Measurements from ENCODE around the gene JCHAIN.

JCHAIN gene

GRCh38 chr4:70674731-70675130, 8.4 kb upstream of the JCHAIN start:
- no peak overlapping the region for H4K91ac ChIP-seq (ENCODE audit: low read depth, low read length, poor library complexity)
- no peak overlapping the region for H3K4me2 ChIP-seq (ENCODE audit: insufficient read depth, low read length, poor library complexity, severe bottlenecking)
- no peak overlapping the region for H3K4ac ChIP-seq (ENCODE audit: low read length)
- no peak overlapping the region for H2BK120ac ChIP-seq (ENCODE audit: low read depth, low read length)
- no peak overlapping the region for H3K23ac ChIP-seq (ENCODE audit: low read depth, low read length, poor library complexity)
- H3K27ac ChIP-seq (replicated peaks; ENCODE audit: low read length) = no peak overlapping the region
- no peaks in the 10 kb centered on the region for H3K4me1 ChIP-seq (ENCODE audit: control insufficient read depth in 2 of 2, insufficient read depth in 1 of 2, low read depth in 1 of 2, low read length in 2 of 2)
- H3K9me3 ChIP-seq (replicated peaks in 1 of 2; ENCODE audit: control insufficient read depth in 2 of 2, insufficient read depth in 1 of 2, low read depth in 1 of 2, low read length in 2 of 2) = no peaks in the 10 kb centered on the region
- H2BK15ac ChIP-seq (ENCODE audit: low read length) = no peak overlapping the region
- no peak overlapping the region for H3K4me3 ChIP-seq (ENCODE audit: low read length in 2 of 2)
- peaks cover 0 to 19% (median 0%) of the 10 kb centered on the region in 3 experiments for H3K27me3 ChIP-seq (ENCODE audit: control insufficient read depth in 3 of 3, insufficient read depth in 3 of 3, low read depth in 1 of 3, low read length in 3 of 3)
- H2BK5ac ChIP-seq (ENCODE audit: low read length) = no peak overlapping the region
- no peak overlapping the region for H3K9ac ChIP-seq (ENCODE audit: low read depth, low read length, poor library complexity)
- H2BK12ac ChIP-seq (ENCODE audit: low read length) = no peak overlapping the region
- no peak overlapping the region for H3K14ac ChIP-seq (ENCODE audit: low read length)
- no peak overlapping the region for H2AK5ac ChIP-seq (ENCODE audit: low read depth, low read length)
- H2AFZ ChIP-seq (ENCODE audit: low read length) = no peak overlapping the region
- no peaks in the 10 kb centered on the region for H3K36me3 ChIP-seq (replicated peaks in 1 of 2; ENCODE audit: control insufficient read depth in 2 of 2, insufficient read depth in 2 of 2, low read length in 2 of 2)
- H4K8ac ChIP-seq (ENCODE audit: low read depth, low read length) = no peak overlapping the region
- DNase-seq (ENCODE audit: low spot score) = no peak
- H3K18ac ChIP-seq (ENCODE audit: low read length) = no peak overlapping the region
- WGBS, 2 donors (ENCODE audit: extremely low coverage in 2 of 2, insufficient read length in 2 of 2, insufficient replicate concordance in 1 of 2) = no CpG with 5 or more reads among the region's 1 CpG
- H3K79me1 ChIP-seq (ENCODE audit: low read depth, low read length) = no peaks in the 10 kb centered on the region

DNA sequence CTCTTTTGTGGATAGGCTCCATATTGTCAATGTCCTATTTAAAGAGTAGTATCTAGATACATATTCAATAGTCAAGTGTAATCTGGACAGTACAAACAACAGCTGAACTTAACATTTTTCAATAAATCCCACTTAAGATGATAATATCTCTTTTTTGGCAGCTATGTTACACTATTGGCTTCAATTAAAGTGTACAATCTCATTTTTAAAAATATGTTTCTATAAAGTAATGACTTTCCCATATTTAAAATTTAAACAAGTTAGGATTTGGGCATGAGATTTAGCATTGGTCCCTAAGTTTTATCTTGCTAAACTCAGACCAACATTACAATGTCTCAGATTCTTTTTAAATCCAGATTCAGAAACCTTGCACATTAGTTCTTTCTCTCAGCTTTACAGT, 7.9 kb upstream of the JCHAIN start:
- Histone ChIP-seq H2AFZ (ENCODE audit: low read length) (no peak overlapping the region), H3K14ac (ENCODE audit: low read length) (no peak overlapping the region), H3K23ac (ENCODE audit: low read depth, low read length, poor library complexity) (no peak overlapping the region), H3K18ac (ENCODE audit: low read length) (no peak overlapping the region), H2AK5ac (ENCODE audit: low read depth, low read length) (no peak overlapping the region), H3K79me1 (ENCODE audit: low read depth, low read length) (no peaks in the 10 kb centered on the region), H2BK5ac (ENCODE audit: low read length) (no peak overlapping the region), H2BK12ac (ENCODE audit: low read length) (no peak overlapping the region), H4K8ac (ENCODE audit: low read depth, low read length) (no peak overlapping the region), H3K4me2 (ENCODE audit: insufficient read depth, low read length, poor library complexity, severe bottlenecking) (no peak overlapping the region), H2BK15ac (ENCODE audit: low read length) (no peak overlapping the region), H3K9me3 (replicated peaks in 1 of 2; ENCODE audit: control insufficient read depth in 2 of 2, insufficient read depth in 1 of 2, low read depth in 1 of 2, low read length in 2 of 2) (no peaks in the 10 kb centered on the region), H3K27me3 (ENCODE audit: control insufficient read depth in 3 of 3, insufficient read depth in 3 of 3, low read depth in 1 of 3, low read length in 3 of 3) (peaks cover 0 to 22% (median 0%) of the 10 kb centered on the region in 3 experiments), H3K4me3 (ENCODE audit: low read length in 2 of 2) (no peak overlapping the region), H3K4ac (ENCODE audit: low read length) (no peak overlapping the region), H3K36me3 (replicated peaks in 1 of 2; ENCODE audit: control insufficient read depth in 2 of 2, insufficient read depth in 2 of 2, low read length in 2 of 2) (no peaks in the 10 kb centered on the region), H3K27ac (replicated peaks; ENCODE audit: low read length) (no peak overlapping the region), H3K9ac (ENCODE audit: low read depth, low read length, poor library complexity) (no peak overlapping the region), H4K91ac (ENCODE audit: low read depth, low read length, poor library complexity) (no peak overlapping the region), H3K4me1 (ENCODE audit: control insufficient read depth in 2 of 2, insufficient read depth in 1 of 2, low read depth in 1 of 2, low read length in 2 of 2) (no peaks in the 10 kb centered on the region), H2BK120ac (ENCODE audit: low read depth, low read length) (no peak overlapping the region)
- DNase-seq (ENCODE audit: low spot score) = no peak

DNA sequence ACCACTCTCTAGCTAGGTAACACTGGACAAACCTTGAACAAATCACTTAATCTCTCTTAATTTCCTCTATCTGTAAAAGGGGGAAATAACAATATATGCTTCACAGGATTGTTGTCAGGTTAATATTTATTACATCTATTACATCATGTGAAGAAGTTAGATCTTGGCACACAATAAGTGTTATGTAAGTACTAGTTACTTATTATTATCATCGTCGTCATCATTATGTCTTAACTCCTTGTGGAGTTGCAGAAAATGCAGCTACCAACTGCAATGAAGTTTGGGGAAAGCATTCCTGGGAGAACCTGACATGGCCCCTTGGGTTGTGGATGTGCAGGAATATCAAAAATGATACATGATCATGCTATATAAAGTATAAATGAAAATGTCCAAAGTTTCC, 4.8 kb upstream of the JCHAIN start:
- Histone ChIP-seq H3K18ac (ENCODE audit: low read length) (no peak overlapping the region), H3K36me3 (replicated peaks in 1 of 2; ENCODE audit: control insufficient read depth in 2 of 2, insufficient read depth in 2 of 2, low read length in 2 of 2) (no peaks in the 10 kb centered on the region), H3K9ac (ENCODE audit: low read depth, low read length, poor library complexity) (no peak overlapping the region), H2BK5ac (ENCODE audit: low read length) (no peak overlapping the region), H2AK5ac (ENCODE audit: low read depth, low read length) (no peak overlapping the region), H3K23ac (ENCODE audit: low read depth, low read length, poor library complexity) (no peak overlapping the region), H3K27me3 (ENCODE audit: control insufficient read depth in 3 of 3, insufficient read depth in 3 of 3, low read depth in 1 of 3, low read length in 3 of 3) (peaks cover 0 to 22% (median 0%) of the 10 kb centered on the region in 3 experiments), H4K8ac (ENCODE audit: low read depth, low read length) (no peak overlapping the region), H3K79me1 (ENCODE audit: low read depth, low read length) (no peaks in the 10 kb centered on the region), H3K14ac (ENCODE audit: low read length) (no peak overlapping the region), H3K27ac (replicated peaks; ENCODE audit: low read length) (no peak overlapping the region), H3K4me3 (ENCODE audit: low read length in 2 of 2) (no peak overlapping the region), H2BK120ac (ENCODE audit: low read depth, low read length) (no peak overlapping the region), H2AFZ (ENCODE audit: low read length) (no peak overlapping the region), H2BK15ac (ENCODE audit: low read length) (no peak overlapping the region), H3K9me3 (replicated peaks in 1 of 2; ENCODE audit: control insufficient read depth in 2 of 2, insufficient read depth in 1 of 2, low read depth in 1 of 2, low read length in 2 of 2) (no peaks in the 10 kb centered on the region), H4K91ac (ENCODE audit: low read depth, low read length, poor library complexity) (no peak overlapping the region), H3K4me2 (ENCODE audit: insufficient read depth, low read length, poor library complexity, severe bottlenecking) (no peak overlapping the region), H2BK12ac (ENCODE audit: low read length) (no peak overlapping the region), H3K4ac (ENCODE audit: low read length) (no peak overlapping the region), H3K4me1 (ENCODE audit: control insufficient read depth in 2 of 2, insufficient read depth in 1 of 2, low read depth in 1 of 2, low read length in 2 of 2) (no peaks in the 10 kb centered on the region)
- DNase-seq (ENCODE audit: low spot score) = no peak
- no CpG with 5 or more reads among the region's 2 CpGs for WGBS, 2 donors (ENCODE audit: extremely low coverage in 2 of 2, insufficient read length in 2 of 2, insufficient replicate concordance in 1 of 2)

GRCh38 chr4:70670332-70671014, 4.2 kb upstream of the JCHAIN start:
- DNase-seq (ENCODE audit: low spot score) = no peak
- H3K4me2 ChIP-seq (ENCODE audit: insufficient read depth, low read length, poor library complexity, severe bottlenecking) = no peak overlapping the region
- no peak overlapping the region for H3K9ac ChIP-seq (ENCODE audit: low read depth, low read length, poor library complexity)
- H2AFZ ChIP-seq (ENCODE audit: low read length) = no peak overlapping the region
- H3K27me3 ChIP-seq (ENCODE audit: control insufficient read depth in 3 of 3, insufficient read depth in 3 of 3, low read depth in 1 of 3, low read length in 3 of 3) = peaks cover 0 to 20% (median 0%) of the 10 kb centered on the region in 3 experiments
- no peak overlapping the region for H3K4ac ChIP-seq (ENCODE audit: low read length)
- no peaks in the 10 kb centered on the region for H3K79me1 ChIP-seq (ENCODE audit: low read depth, low read length)
- no peak overlapping the region for H2AK5ac ChIP-seq (ENCODE audit: low read depth, low read length)
- H3K4me3 ChIP-seq (ENCODE audit: low read length in 2 of 2) = no peak overlapping the region
- H2BK5ac ChIP-seq (ENCODE audit: low read length) = no peak overlapping the region
- no peak overlapping the region for H4K8ac ChIP-seq (ENCODE audit: low read depth, low read length)
- no peak overlapping the region for H2BK120ac ChIP-seq (ENCODE audit: low read depth, low read length)
- H3K23ac ChIP-seq (ENCODE audit: low read depth, low read length, poor library complexity) = no peak overlapping the region
- WGBS, 2 donors (ENCODE audit: extremely low coverage in 2 of 2, insufficient read length in 2 of 2, insufficient replicate concordance in 1 of 2) = 100% methylated on average over 1 of the region's 5 CpGs; no CpG with 5 or more reads in 1 of the 2 donors
- H3K4me1 ChIP-seq (ENCODE audit: control insufficient read depth in 2 of 2, insufficient read depth in 1 of 2, low read depth in 1 of 2, low read length in 2 of 2) = no peaks in the 10 kb centered on the region
- H3K18ac ChIP-seq (ENCODE audit: low read length) = no peak overlapping the region
- no peak overlapping the region for H3K14ac ChIP-seq (ENCODE audit: low read length)
- H3K9me3 ChIP-seq (replicated peaks in 1 of 2; ENCODE audit: control insufficient read depth in 2 of 2, insufficient read depth in 1 of 2, low read depth in 1 of 2, low read length in 2 of 2) = no peaks in the 10 kb centered on the region
- no peaks in the 10 kb centered on the region for H3K36me3 ChIP-seq (replicated peaks in 1 of 2; ENCODE audit: control insufficient read depth in 2 of 2, insufficient read depth in 2 of 2, low read length in 2 of 2)
- H3K27ac ChIP-seq (replicated peaks; ENCODE audit: low read length) = no peak overlapping the region
- H4K91ac ChIP-seq (ENCODE audit: low read depth, low read length, poor library complexity) = no peak overlapping the region
- no peak overlapping the region for H2BK12ac ChIP-seq (ENCODE audit: low read length)
- H2BK15ac ChIP-seq (ENCODE audit: low read length) = no peak overlapping the region

All from neuronal stem cell (in vitro differentiated cells).